Mucosa of descending colon (tissue), 3 donors: Measurements from ENCODE around the gene ANGEL1. TPM values are rescaled to one million over a fixed set of nuclear protein-coding genes. Genes with fewer than 3 reads are reported as not detected.

Experiments used
- ATAC-seq: fragments of 200-7000 bp; cut with Tn5 transposase; one replicate; pipeline ENCODE4 v1.9.1; 2020; ENCODE audit warnings: mild to moderate bottlenecking, moderate library complexity
- DNase-seq, 3 donors: peaks; one replicate each; pipeline ENCODE4 v3.0.0-alpha.2; 2020
- H3K36me3 ChIP-seq: fragments of 200-600 bp; one replicate; pipeline ENCODE4 v1.8.0; 2021; ENCODE audit warnings: low read depth, mild to moderate bottlenecking
- H3K4me1 ChIP-seq: fragments of 200-600 bp; one replicate; pipeline ENCODE4 v1.8.0; 2021; ENCODE audit warnings: low read depth, mild to moderate bottlenecking
- H3K4me3 ChIP-seq: fragments of 200-600 bp; one replicate; pipeline ENCODE4 v1.8.0; 2021; ENCODE audit warnings: mild to moderate bottlenecking
- H3K9me3 ChIP-seq: fragments of 200-600 bp; one replicate; pipeline ENCODE4 v1.8.0; 2021; ENCODE audit warnings: mild to moderate bottlenecking
- CTCF ChIP-seq: fragments of 200-600 bp; IDR thresholded peaks from one replicate; pipeline ENCODE4 v1.8.0; 2022; ENCODE audit warnings: antibody characterized with exemption, mild to moderate bottlenecking
- intact Hi-C, 2 donors: fragments of 100-400 bp; cut with DNase I in 1 of 2; cut with micrococcal nuclease in 1 of 2; formaldehyde crosslinking; loops; one replicate each; pipeline versions ENCODE4 v1.11.0 to v1.11.1; 2022; cut with DNase I, micrococcal nuclease
- total RNA-seq, 3 donors: library from RNA; stranded (reverse); fragmentation: NEBNext Ultra II Directional in 2 of 3; extraction: Animal tissue kit (Norgen Biotek cat#: 25700) in 2 of 3; gene quantifications; one replicate each; pipeline versions ENCODE4 v1.2.1 to v1.2.4, GENCODE V29; 2021 to 2023
- donor health status: DM: no; HTN: no; CAD: no; lungs with moderate emphysema.
- donor health status: DM: no; HTN: no; CAD: no.
- donor health status: DM: no; HTN: yes; CAD: no.

The ANGEL1 gene
- total RNA-seq, 3 donors from 2014 or later = 12.6 to 17.1 (median 13.5) TPM

GRCh38 chr14:76829650-76830421, 17.2 kb upstream of the ANGEL1 start:
- no peaks in the 10 kb centered on the region for H3K9me3 ChIP-seq
- H3K36me3 ChIP-seq = no peaks in the 10 kb centered on the region
- H3K4me1 ChIP-seq = no peaks in the 10 kb centered on the region
- peak; percentile 42 for ATAC-seq
- no peak for TF ChIP-seq CTCF
- no peak for DNase-seq
- no peak overlapping the region for H3K4me3 ChIP-seq
- intact Hi-C loops = no loop called here

GRCh38 chr14:76829013-76829365, 16.3 kb upstream of the ANGEL1 start:
- H3K9me3 ChIP-seq = no peaks in the 10 kb centered on the region
- intact Hi-C loops = no loop called here
- no peaks in the 10 kb centered on the region for H3K4me1 ChIP-seq
- H3K4me3 ChIP-seq = no peak overlapping the region
- H3K36me3 ChIP-seq = no peaks in the 10 kb centered on the region
- no peak for ATAC-seq
- no peak for TF ChIP-seq CTCF
- no peak for DNase-seq

GRCh38 chr14:76828339-76829012, 15.8 kb upstream of the ANGEL1 start:
- intact Hi-C loops = no loop called here
- TF ChIP-seq CTCF = no peak
- ATAC-seq = no peak
- H3K4me1 ChIP-seq = no peaks in the 10 kb centered on the region
- no peaks in the 10 kb centered on the region for H3K9me3 ChIP-seq
- H3K4me3 ChIP-seq = no peak overlapping the region
- DNase-seq = no peak
- H3K36me3 ChIP-seq = no peaks in the 10 kb centered on the region

GRCh38 chr14:76827696-76828296, 15.1 kb upstream of the ANGEL1 start:
- intact Hi-C loops = no loop called here
- ATAC-seq (peak; percentile 55), DNase-seq (no peak)
- Histone ChIP-seq H3K36me3 (no peaks in the 10 kb centered on the region), H3K4me3 (no peak overlapping the region), H3K9me3 (no peaks in the 10 kb centered on the region), H3K4me1 (no peaks in the 10 kb centered on the region)
- TF ChIP-seq CTCF = no peak

GRCh38 chr14:76826122-76826521, 13.4 kb upstream of the ANGEL1 start, which contains the start of gene LRRC74A:
LRRC74A (plus strand) TSS chr14:76826408; CDS start chr14:76826698, 290 bp downstream.
- Histone ChIP-seq H3K4me1 (no peaks in the 10 kb centered on the region), H3K9me3 (no peaks in the 10 kb centered on the region), H3K36me3 (no peaks in the 10 kb centered on the region), H3K4me3 (no peak within 1 kb of the TSS)
- DNase-seq (no peak), ATAC-seq (peak; percentile 56)
- intact Hi-C loops = no loop called here
- no peak for TF ChIP-seq CTCF
